GM20431 (cell line): Measurements from ENCODE around the gene PLPP1.
"Not testable (repeated sequence)": the region's sequence is repeated elsewhere in the genome, so short reads cannot be mapped to it uniquely, and the experiment has no call there.

Source experiments
- in situ Hi-C: fragments of 300-500 bp; cut with MseI, MboI; formaldehyde crosslinking; loops from one replicate; pipeline ENCODE4 v1.15.0; 2020; ENCODE audit warnings: low sequenced_read_pairs; ENCODE audit not compliant: unreplicated experiment

PLPP1 gene

DNA sequence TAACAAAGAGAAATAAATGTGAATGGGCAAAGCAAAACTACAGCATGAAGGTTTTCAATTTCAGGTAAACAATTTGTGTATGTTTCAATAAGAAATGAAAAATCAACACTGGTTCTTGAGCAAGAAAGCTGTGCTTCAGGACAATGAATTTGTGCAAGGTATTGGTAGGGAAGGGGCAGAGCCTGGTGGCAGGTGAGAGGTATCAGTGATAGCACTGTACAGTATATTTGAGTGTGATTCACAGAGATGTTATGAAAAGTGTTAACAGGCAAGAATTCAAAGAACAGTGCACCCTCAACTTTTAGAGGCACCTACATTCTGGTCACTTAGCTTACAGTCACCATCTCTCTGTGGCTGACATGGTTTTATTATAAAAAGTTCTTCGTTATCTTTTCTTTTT lies 25.7 kb downstream of the PLPP1 start:
- in situ Hi-C loops, result no loop called here

GRCh38 chr5:55507574-55507973 lies 27.2 kb downstream of the PLPP1 start:
- in situ Hi-C loops, result no loop called here

DNA sequence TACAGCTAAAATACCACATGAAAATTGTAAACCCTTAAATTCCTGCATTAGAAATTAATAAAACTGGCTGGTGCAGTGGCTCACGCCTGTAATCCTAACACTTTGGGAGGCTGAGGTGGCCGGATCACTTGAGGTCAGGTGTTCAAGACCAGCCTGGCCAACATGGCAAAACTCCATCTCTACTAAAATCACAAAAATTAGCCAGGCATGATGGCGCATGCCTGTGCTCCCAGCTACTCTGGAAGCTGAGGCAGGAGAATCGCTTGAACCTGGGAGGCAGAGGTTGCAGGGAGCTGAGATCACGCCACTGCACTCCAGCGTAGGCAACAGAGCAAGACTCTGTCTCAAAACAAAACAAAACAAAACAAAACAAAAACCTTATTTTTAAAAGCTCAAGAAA lies 29.1 kb downstream of the PLPP1 start:
- in situ Hi-C loops, result not testable (repeated sequence)

GRCh38 chr5:55503917-55504316 lies 30.8 kb downstream of the PLPP1 start:
- in situ Hi-C loops, result not testable (repeated sequence)

DNA sequence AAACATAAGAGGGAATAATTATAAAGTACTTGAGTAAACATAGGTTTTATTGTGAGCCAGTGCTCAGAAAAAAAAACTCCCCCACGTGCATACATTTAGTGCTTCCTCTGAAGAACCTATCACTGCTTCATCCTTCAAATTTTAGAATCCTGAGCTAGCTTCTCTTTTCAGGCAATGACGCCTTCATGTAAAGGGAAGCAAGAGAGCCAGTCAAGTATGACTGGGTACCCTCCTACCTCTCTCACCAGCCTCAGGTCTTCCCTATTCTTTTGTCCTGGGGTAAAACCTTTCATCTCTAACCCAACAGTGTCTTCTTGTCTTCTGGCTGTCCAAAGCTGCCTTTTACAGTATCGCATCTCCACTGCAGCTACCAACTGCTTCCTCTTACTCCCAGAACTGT lies 32.0 kb downstream of the PLPP1 start:
- in situ Hi-C loops, result no loop called here

DNA sequence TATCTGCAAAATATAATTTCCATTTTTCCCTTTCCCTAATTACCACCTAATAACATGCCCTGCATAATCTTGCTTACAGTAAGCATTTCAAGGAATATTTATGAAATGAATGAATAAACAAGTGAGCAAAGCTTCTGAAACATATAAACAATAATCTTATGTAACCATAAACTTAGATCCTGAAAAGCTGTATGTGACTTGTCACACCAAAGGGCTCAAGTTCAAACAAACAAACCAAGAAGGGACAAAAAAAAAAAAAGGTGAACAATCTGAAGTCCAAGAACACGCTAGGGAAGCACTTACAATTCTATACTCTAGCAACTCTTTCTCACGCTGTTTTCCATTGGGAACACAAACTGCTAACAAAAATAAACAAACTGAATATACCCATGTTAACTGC lies 36.3 kb downstream of the PLPP1 start:
- in situ Hi-C loops, result no loop called here

- in situ Hi-C loops, result no loop called here
Observed at GRCh38 chr5:55497712-55498111, 37.1 kb downstream of the PLPP1 start.

DNA sequence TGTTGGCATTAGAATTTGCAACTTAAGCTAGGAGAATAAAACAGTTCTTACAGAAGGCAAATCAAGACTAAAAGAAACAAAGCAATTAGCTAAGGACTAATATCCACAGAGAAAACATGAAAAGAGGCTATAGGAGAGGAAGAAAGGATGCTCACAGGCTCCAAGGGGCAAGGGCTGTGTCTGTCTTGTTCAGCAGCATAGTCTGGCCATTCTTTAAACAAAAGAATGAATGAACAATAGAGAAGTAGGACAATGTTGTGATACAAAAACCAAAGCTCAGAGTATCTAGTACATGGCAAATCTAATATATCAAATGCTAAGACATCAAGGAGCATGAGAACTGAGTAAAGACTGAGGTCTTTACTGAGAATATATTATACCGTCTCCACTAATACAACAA lies 39.5 kb downstream of the PLPP1 start:
- in situ Hi-C loops, result no loop called here

GRCh38 chr5:55492449-55492848 lies 42.3 kb downstream of the PLPP1 start:
- in situ Hi-C loops, result no loop called here

DNA sequence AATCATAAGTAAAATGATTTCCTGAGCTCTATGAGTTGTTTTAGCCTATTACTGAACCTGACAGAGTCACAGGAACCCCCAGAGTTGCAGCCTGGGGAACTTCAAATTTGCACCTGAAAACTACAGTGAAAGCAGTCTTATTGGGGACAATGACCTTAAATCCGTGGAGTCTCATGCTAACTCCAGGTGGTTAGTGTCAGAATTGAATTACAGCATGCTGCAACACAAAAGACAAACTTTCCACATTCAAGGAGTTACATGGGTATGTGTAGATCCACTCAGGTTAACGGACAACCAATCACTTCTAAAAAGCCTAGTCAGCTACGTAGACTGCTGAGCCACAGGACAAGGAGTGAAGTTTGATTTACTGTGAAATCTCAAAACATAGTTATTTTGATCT lies 49.7 kb downstream of the PLPP1 start:
- in situ Hi-C loops, result no loop called here

DNA sequence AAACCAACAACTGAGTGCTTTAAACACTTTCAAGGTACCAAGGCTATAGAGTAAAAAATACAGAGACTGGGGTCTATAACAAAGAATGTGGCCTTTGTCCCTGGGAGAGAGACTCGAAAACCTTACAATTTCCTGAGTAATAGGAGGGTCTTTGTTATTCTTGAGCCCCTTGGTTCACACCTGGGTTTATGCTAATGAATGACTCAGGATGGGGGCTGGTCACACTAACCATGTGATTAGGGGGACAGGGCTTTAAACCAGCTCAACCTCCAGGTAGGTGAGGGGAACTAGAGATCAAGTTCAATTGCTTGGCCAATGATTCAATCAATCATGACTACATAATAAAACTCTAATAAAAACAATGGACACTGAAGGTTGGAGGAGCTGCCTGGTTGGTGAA lies 50.2 kb downstream of the PLPP1 start:
- in situ Hi-C loops, result no loop called here

DNA sequence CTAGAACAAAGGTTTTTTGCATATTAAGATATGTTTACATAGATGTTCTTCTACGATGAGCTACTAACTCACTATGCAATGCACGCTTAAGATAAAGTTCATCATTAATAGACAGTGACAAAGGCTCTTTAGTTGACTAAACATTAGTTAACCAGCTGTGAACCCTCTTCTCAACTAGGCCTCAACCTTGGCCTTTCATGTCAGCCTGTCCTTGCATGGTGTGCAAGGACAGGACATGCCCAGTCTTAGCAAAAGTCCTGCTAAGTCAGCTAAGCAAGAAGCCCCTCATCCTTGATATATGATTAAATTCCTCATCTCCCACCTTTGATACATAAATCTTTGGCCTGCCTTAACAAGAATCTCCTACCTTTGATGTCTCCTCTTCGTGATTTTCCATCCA lies 50.9 kb downstream of the PLPP1 start:
- in situ Hi-C loops, result no loop called here

GRCh38 chr5:55481293-55481855 lies 53.4 kb downstream of the PLPP1 start:
- in situ Hi-C loops, result no loop called here

GRCh38 chr5:55480781-55481180 lies 54.0 kb downstream of the PLPP1 start:
- in situ Hi-C loops, result no loop called here

DNA sequence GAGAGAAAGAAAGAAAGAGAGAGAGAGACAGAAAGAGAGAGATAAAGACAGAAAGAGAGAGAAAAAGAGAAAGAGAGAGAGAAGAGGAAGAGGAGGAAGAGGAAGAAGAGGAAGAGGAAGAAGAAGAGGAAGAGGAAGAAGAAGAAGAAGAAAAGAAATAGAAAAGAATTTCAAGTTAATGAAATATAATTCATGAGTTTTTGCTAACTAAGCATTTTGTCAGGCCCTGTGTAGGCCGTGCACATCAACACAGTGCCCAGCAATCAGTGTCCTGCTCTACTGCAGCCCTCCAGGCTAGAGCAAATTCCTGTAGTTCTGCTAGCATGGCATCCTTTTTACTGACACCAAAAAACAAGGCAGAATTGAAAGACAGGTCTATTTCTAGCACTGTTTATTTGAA lies 62.1 kb downstream of the PLPP1 start:
- in situ Hi-C loops, result no loop called here

DNA sequence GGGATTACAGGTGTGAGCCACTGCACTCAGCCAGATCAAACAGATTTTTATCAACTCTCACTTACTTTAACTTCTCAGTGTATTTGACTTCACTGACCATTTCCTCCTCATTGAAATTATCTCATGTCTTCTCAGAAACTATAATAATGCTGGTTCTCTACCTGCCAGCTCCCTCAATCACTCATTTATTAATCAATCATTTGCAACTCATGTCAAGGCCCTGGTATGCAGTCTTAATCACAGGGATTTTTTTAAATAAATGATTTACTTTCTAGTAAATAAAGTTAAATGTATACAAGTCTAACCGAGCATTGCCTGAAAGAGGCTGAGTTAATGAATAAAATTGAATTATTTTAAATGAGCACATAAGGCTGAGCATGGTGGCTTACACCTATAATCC lies 63.3 kb downstream of the PLPP1 start:
- in situ Hi-C loops, result no loop called here

GRCh38 chr5:55470282-55470681 lies 64.5 kb downstream of the PLPP1 start:
- in situ Hi-C loops, result no loop called here

DNA sequence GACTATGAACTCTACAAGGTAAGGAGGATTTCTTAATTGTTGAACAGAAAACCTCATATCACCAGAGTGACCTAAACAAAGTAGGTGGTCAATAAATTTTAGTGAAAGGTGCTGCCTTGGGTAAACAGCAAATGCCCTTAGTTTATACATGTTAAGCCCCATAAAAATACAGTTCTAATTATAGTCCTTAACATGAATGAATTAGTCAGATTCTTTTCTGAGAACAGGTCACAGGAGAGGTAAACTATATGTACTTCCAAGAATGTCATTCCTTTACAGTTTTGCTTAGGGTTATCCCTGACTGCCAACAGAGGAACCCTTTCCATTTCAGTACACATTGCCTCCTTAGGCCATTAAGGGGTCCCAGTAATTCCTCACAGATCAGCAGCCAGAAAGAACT lies 64.9 kb downstream of the PLPP1 start:
- in situ Hi-C loops, result no loop called here

GRCh38 chr5:55467862-55468551 lies 66.8 kb downstream of the PLPP1 start:
- in situ Hi-C loops, result no loop called here

DNA sequence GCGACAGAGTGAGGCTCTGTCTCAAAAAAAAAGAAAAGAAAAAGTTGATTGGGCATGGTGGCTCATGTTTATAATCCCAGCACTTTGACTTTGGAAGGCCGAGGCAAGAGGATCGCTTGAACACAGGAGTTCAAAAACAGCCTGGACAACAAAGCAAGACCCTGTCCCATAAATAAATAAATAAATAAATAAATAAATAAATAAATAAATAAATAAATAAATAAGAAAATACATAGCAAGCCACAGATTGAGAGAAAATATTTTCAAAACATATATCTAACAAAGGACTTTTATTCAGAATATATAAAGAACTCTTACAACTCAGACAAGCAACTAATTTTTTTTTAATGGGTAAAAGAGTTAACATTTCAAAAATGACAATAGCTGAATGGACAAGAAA lies 71.2 kb downstream of the PLPP1 start:
- in situ Hi-C loops, result no loop called here

GRCh38 chr5:55459572-55459971 lies 75.2 kb downstream of the PLPP1 start:
- in situ Hi-C loops, result no loop called here

GRCh38 chr5:55456216-55456895 lies 78.4 kb downstream of the PLPP1 start:
- in situ Hi-C loops, result no loop called here
